WTC11 (cell line): ENCODE results near the gene HES4. TPM values are rescaled to one million over a fixed set of nuclear protein-coding genes. Genes with fewer than 3 reads are reported as not detected.
"Not testable (repeated sequence)": the region's sequence is repeated elsewhere in the genome, so short reads cannot be mapped to it uniquely, and the experiment has no call there.

ENCODE experiments used
- ATAC-seq: fragments of 200-7000 bp; cut with Tn5 transposase; 2 replicates; pipeline ENCODE4 v1.10.0; 2021; ENCODE audit warnings: mild to moderate bottlenecking, moderate library complexity
- CTCF ChIA-PET: fragments of 300-600 bp; sonication (Branson Sonifier 250); formaldehyde crosslinking; loops from one replicate; lab custom pipeline; 2021; ENCODE audit warnings: antibody characterized with exemption; lab: Charles Lee
- POLR2A ChIA-PET: fragments of 350-600 bp; sonication (Branson Sonifier 250); formaldehyde crosslinking; loops from one replicate; lab custom pipeline; 2021; ENCODE audit warnings: antibody characterized with exemption; lab: Charles Lee
- DNase-seq: peaks from one replicate; pipeline ENCODE4 v3.0.0; 2021; ENCODE audit warnings: low spot score
- H3K27ac Mint-ChIP-seq: 2 replicates; pipeline ENCODE4 v1.8.0; 2021; ENCODE audit warnings: mixed read lengths
- H3K27me3 Mint-ChIP-seq: 2 replicates; pipeline ENCODE4 v1.8.0; 2021; ENCODE audit warnings: low read depth, mild to moderate bottlenecking, moderate library complexity, mixed read lengths
- H3K36me3 Mint-ChIP-seq: 2 replicates; pipeline ENCODE4 v1.8.0; 2021; ENCODE audit warnings: mixed read lengths
- H3K4me1 Mint-ChIP-seq: 2 replicates; pipeline ENCODE4 v1.8.0; 2022; ENCODE audit warnings: mixed read lengths
- H3K4me3 Mint-ChIP-seq: 2 replicates; pipeline ENCODE4 v1.8.0; 2021; ENCODE audit warnings: mild to moderate bottlenecking, moderate library complexity, mixed read lengths
- H3K9me3 Mint-ChIP-seq: 2 replicates; pipeline ENCODE4 v1.8.0; 2021; ENCODE audit warnings: mixed read lengths
- CREB1 ChIP-seq: sonication (generic); formaldehyde crosslinking; IDR thresholded peaks from 2 replicates; pipeline ENCODE4 v1.8.0; 2023; ENCODE audit warnings: mild to moderate bottlenecking, missing genetic modification reagents
- FOXJ3 ChIP-seq: sonication (generic); formaldehyde crosslinking; IDR thresholded peaks from 2 replicates; pipeline ENCODE4 v1.9.0; 2021; ENCODE audit warnings: missing genetic modification reagents, mild to moderate bottlenecking, borderline replicate concordance
- FOXK1 ChIP-seq: sonication (generic); formaldehyde crosslinking; IDR thresholded peaks from 2 replicates; pipeline ENCODE4 v1.8.0; 2022; ENCODE audit warnings: mild to moderate bottlenecking, moderate library complexity, missing genetic modification reagents
- GTF2I ChIP-seq: fragments of 250-450 bp; sonication (Bioruptor Pico); conservative IDR thresholded peaks from 2 replicates; pipeline ENCODE4 v1.4.0; 2021; ENCODE audit warnings: mild to moderate bottlenecking
- KAT7 ChIP-seq: sonication (generic); formaldehyde crosslinking; IDR thresholded peaks from 2 replicates; pipeline ENCODE4 v1.8.1; 2023; ENCODE audit warnings: missing genetic modification reagents, mild to moderate bottlenecking, borderline replicate concordance
- MXD4 ChIP-seq: fragments of 250-450 bp; sonication (Bioruptor Pico); IDR thresholded peaks from 2 replicates; pipeline ENCODE4 v1.8.0; 2021; ENCODE audit warnings: mild to moderate bottlenecking, moderate library complexity, borderline replicate concordance
- SMAD4 ChIP-seq: sonication (generic); formaldehyde crosslinking; IDR thresholded peaks from 2 replicates; pipeline ENCODE4 v1.8.0; 2022; ENCODE audit warnings: mild to moderate bottlenecking, missing genetic modification reagents
- SP1 ChIP-seq: sonication (generic); formaldehyde crosslinking; conservative IDR thresholded peaks from 2 replicates; pipeline ENCODE4 v1.8.1; 2022; ENCODE audit warnings: missing genetic modification reagents
- TP53 ChIP-seq: sonication (generic); formaldehyde crosslinking; IDR thresholded peaks from 2 replicates; pipeline ENCODE4 v1.8.1; 2023; ENCODE audit warnings: mild to moderate bottlenecking, missing genetic modification reagents
- ZNF121 ChIP-seq: sonication (generic); formaldehyde crosslinking; IDR thresholded peaks from 2 replicates; pipeline ENCODE4 v1.8.0; 2023; ENCODE audit warnings: missing genetic modification reagents
- ZNF423 ChIP-seq: fragments of 250-450 bp; sonication (Bioruptor Pico); IDR thresholded peaks from 2 replicates; pipeline ENCODE4 v2.1.2; 2022; ENCODE audit warnings: mild to moderate bottlenecking, moderate library complexity
- total RNA-seq: library from RNA; stranded (reverse); gene quantifications from 3 replicates; pipeline ENCODE4 v1.2.3, GENCODE V29; 2021
- TF ChIP-seq, protein P1 (sequence below): sonication (generic); formaldehyde crosslinking; IDR thresholded peaks from 2 replicates; pipeline ENCODE4 v1.8.1; 2023; ENCODE audit warnings: mild to moderate bottlenecking, missing genetic modification reagents, moderate library complexity
- TF ChIP-seq, protein P2 (sequence below): sonication (generic); formaldehyde crosslinking; IDR thresholded peaks from 2 replicates; pipeline ENCODE4 v1.8.0; 2022; ENCODE audit warnings: mild to moderate bottlenecking, missing genetic modification reagents
- TF ChIP-seq, protein P3 (sequence below): sonication (generic); formaldehyde crosslinking; IDR thresholded peaks from 2 replicates; pipeline ENCODE4 v1.8.1; 2023; ENCODE audit warnings: mild to moderate bottlenecking, missing genetic modification reagents
- TF ChIP-seq, protein P4 (sequence below): sonication (generic); formaldehyde crosslinking; IDR thresholded peaks from 2 replicates; pipeline ENCODE4 v1.8.1; 2022; ENCODE audit warnings: low read depth, missing genetic modification reagents, borderline replicate concordance
- TF ChIP-seq, protein P5 (sequence below): fragments of 250-450 bp; sonication (Bioruptor Pico); IDR thresholded peaks from 2 replicates; pipeline ENCODE4 v1.9.0; 2021; ENCODE audit warnings: mild to moderate bottlenecking
- TF ChIP-seq, protein P6 (sequence below): fragments of 250-450 bp; sonication (Bioruptor Pico); IDR thresholded peaks from 2 replicates; pipeline ENCODE4 v1.9.0; 2021; ENCODE audit warnings: mild to moderate bottlenecking, borderline replicate concordance

Gene HES4
- total RNA-seq, 1 experiment from 2014 or later, result 4.5 TPM

DNA sequence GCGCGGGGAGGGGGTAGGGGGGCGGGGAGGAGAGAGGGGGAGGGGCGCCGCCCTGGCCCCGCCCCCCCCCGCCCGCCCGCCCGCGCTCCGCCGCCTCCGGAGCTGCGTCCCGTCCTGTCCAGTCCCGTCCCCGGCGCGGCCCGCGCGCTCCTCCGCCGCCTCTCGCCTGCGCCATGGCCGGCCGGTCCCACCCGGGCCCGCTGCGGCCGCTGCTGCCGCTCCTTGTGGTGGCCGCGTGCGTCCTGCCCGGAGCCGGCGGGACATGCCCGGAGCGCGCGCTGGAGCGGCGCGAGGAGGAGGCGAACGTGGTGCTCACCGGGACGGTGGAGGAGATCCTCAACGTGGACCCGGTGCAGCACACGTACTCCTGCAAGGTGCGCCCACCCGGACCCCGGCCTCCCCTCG lies 20.1 kb upstream of the HES4 start, which contains the start of gene AGRN (continued):
- TF ChIP-seq, protein P1, sequence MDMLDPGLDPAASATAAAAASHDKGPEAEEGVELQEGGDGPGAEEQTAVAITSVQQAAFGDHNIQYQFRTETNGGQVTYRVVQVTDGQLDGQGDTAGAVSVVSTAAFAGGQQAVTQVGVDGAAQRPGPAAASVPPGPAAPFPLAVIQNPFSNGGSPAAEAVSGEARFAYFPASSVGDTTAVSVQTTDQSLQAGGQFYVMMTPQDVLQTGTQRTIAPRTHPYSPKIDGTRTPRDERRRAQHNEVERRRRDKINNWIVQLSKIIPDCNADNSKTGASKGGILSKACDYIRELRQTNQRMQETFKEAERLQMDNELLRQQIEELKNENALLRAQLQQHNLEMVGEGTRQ (CRISPR knock-in tag), result no peak
- TF ChIP-seq FOXK1 (0 out of 2 replicates have a peak, but pooled peaks have one; percentile 18), SMAD4 (no peak), KAT7 (CRISPR knock-in tag) (0 out of 2 replicates have a peak, but pooled peaks have one; percentile 44), FOXJ3 (CRISPR knock-in tag) (no peak), MXD4 (CRISPR knock-in tag) (no peak)
- TF ChIP-seq, protein P2, sequence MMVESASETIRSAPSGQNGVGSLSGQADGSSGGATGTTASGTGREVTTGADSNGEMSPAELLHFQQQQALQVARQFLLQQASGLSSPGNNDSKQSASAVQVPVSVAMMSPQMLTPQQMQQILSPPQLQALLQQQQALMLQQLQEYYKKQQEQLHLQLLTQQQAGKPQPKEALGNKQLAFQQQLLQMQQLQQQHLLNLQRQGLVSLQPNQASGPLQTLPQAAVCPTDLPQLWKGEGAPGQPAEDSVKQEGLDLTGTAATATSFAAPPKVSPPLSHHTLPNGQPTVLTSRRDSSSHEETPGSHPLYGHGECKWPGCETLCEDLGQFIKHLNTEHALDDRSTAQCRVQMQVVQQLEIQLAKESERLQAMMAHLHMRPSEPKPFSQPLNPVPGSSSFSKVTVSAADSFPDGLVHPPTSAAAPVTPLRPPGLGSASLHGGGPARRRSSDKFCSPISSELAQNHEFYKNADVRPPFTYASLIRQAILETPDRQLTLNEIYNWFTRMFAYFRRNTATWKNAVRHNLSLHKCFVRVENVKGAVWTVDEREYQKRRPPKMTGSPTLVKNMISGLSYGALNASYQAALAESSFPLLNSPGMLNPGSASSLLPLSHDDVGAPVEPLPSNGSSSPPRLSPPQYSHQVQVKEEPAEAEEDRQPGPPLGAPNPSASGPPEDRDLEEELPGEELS (CRISPR knock-in tag), result 0 out of 2 replicates have a peak, but pooled peaks have one; percentile 43
- TF ChIP-seq, protein P3, sequence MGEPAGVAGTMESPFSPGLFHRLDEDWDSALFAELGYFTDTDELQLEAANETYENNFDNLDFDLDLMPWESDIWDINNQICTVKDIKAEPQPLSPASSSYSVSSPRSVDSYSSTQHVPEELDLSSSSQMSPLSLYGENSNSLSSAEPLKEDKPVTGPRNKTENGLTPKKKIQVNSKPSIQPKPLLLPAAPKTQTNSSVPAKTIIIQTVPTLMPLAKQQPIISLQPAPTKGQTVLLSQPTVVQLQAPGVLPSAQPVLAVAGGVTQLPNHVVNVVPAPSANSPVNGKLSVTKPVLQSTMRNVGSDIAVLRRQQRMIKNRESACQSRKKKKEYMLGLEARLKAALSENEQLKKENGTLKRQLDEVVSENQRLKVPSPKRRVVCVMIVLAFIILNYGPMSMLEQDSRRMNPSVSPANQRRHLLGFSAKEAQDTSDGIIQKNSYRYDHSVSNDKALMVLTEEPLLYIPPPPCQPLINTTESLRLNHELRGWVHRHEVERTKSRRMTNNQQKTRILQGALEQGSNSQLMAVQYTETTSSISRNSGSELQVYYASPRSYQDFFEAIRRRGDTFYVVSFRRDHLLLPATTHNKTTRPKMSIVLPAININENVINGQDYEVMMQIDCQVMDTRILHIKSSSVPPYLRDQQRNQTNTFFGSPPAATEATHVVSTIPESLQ, result no peak

DNA sequence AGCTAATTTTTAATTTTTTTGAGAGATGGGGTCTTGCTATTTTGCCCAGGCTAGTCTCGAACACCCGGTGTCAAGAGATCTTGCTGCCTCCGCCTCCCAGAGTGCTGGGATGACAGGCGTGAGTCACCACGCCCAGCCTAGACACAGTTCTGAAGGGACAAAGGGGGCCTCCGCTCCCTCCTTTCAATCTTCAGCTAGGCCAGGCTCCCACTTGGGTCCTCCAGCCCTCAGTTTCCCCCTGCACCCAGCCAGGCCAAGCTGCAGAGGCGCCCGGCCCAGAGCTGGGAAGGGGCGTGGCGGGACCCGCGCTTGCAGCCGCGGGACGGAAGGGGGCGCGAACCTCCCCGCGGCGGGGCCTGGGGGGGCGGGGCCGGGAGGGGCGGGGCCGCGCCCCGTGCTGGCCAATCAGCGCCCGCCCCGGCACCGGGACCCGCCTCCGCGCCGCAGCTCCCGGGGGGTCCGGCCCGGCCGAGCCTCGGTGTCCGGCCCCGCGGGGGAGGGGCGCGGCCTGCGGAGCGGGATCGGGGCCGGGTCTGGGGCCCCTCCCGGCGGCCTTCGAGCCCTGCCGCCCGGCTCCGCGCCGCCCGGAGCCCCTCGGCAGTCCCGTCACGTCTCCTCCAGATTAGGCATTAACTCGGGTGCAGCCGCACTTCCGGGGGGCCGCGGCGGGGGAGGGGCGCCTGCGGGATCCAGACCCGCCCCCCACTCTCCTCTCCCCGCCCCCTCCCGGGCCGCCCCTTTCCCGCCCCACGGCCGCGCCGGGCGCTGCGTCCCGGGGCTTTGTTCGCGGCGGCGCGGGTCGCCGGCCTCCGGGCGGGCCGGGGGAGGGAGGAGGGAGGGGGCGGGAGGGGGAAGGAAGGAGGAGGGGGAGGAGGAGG lies 19.5 kb upstream of the HES4 start:
- POLR2A ChIA-PET, result interaction anchor here (1.1 to 1.4 kb wide), 3 partner anchors 13 to 21 kb away, joined by 3 to 11 read pairs (median 9); partner anchors contain the start of gene HES4
- TF ChIP-seq, protein P4, sequence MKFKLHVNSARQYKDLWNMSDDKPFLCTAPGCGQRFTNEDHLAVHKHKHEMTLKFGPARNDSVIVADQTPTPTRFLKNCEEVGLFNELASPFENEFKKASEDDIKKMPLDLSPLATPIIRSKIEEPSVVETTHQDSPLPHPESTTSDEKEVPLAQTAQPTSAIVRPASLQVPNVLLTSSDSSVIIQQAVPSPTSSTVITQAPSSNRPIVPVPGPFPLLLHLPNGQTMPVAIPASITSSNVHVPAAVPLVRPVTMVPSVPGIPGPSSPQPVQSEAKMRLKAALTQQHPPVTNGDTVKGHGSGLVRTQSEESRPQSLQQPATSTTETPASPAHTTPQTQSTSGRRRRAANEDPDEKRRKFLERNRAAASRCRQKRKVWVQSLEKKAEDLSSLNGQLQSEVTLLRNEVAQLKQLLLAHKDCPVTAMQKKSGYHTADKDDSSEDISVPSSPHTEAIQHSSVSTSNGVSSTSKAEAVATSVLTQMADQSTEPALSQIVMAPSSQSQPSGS, result no peak
- peak; percentile 93 for TF ChIP-seq GTF2I
- TF ChIP-seq CREB1 (CRISPR knock-in tag), result no peak
- peak; percentile 41; the same call in 1 of the 2 replicates for TF ChIP-seq SP1
- TF ChIP-seq ZNF121 (CRISPR knock-in tag), result peak; percentile 98
- TF ChIP-seq, protein P5, sequence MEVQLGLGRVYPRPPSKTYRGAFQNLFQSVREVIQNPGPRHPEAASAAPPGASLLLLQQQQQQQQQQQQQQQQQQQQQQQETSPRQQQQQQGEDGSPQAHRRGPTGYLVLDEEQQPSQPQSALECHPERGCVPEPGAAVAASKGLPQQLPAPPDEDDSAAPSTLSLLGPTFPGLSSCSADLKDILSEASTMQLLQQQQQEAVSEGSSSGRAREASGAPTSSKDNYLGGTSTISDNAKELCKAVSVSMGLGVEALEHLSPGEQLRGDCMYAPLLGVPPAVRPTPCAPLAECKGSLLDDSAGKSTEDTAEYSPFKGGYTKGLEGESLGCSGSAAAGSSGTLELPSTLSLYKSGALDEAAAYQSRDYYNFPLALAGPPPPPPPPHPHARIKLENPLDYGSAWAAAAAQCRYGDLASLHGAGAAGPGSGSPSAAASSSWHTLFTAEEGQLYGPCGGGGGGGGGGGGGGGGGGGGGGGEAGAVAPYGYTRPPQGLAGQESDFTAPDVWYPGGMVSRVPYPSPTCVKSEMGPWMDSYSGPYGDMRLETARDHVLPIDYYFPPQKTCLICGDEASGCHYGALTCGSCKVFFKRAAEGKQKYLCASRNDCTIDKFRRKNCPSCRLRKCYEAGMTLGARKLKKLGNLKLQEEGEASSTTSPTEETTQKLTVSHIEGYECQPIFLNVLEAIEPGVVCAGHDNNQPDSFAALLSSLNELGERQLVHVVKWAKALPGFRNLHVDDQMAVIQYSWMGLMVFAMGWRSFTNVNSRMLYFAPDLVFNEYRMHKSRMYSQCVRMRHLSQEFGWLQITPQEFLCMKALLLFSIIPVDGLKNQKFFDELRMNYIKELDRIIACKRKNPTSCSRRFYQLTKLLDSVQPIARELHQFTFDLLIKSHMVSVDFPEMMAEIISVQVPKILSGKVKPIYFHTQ, result no peak
- TF ChIP-seq ZNF423, result 0 out of 2 replicates have a peak, but pooled peaks have one; percentile 55
- no peak for TF ChIP-seq TP53 (CRISPR knock-in tag)
- TF ChIP-seq, protein P6, sequence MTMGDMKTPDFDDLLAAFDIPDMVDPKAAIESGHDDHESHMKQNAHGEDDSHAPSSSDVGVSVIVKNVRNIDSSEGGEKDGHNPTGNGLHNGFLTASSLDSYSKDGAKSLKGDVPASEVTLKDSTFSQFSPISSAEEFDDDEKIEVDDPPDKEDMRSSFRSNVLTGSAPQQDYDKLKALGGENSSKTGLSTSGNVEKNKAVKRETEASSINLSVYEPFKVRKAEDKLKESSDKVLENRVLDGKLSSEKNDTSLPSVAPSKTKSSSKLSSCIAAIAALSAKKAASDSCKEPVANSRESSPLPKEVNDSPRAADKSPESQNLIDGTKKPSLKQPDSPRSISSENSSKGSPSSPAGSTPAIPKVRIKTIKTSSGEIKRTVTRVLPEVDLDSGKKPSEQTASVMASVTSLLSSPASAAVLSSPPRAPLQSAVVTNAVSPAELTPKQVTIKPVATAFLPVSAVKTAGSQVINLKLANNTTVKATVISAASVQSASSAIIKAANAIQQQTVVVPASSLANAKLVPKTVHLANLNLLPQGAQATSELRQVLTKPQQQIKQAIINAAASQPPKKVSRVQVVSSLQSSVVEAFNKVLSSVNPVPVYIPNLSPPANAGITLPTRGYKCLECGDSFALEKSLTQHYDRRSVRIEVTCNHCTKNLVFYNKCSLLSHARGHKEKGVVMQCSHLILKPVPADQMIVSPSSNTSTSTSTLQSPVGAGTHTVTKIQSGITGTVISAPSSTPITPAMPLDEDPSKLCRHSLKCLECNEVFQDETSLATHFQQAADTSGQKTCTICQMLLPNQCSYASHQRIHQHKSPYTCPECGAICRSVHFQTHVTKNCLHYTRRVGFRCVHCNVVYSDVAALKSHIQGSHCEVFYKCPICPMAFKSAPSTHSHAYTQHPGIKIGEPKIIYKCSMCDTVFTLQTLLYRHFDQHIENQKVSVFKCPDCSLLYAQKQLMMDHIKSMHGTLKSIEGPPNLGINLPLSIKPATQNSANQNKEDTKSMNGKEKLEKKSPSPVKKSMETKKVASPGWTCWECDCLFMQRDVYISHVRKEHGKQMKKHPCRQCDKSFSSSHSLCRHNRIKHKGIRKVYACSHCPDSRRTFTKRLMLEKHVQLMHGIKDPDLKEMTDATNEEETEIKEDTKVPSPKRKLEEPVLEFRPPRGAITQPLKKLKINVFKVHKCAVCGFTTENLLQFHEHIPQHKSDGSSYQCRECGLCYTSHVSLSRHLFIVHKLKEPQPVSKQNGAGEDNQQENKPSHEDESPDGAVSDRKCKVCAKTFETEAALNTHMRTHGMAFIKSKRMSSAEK, result peak; percentile 68; the same call in 1 of the 2 replicates
- DNase-seq (peak; percentile 78), ATAC-seq (peak; percentile 79)
- Mint-ChIP-seq H3K9me3 (0 out of 2 replicates have a peak, but pooled peaks cover 4% of the 10 kb centered on the region), H3K36me3 (no peaks in the 10 kb centered on the region), H3K4me1 (peaks cover 37% of the 10 kb centered on the region), H3K4me3 (peak overlapping the region; percentile 34), H3K27ac (no peak overlapping the region), H3K27me3 (peaks cover 17% of the 10 kb centered on the region)
- CTCF ChIA-PET, result interaction anchor here (0.7 to 5.8 kb wide), 13 partner anchors 12 to 273 kb away, joined by 3 to 47 read pairs (median 7); no protein-coding TSS in a partner anchor

DNA sequence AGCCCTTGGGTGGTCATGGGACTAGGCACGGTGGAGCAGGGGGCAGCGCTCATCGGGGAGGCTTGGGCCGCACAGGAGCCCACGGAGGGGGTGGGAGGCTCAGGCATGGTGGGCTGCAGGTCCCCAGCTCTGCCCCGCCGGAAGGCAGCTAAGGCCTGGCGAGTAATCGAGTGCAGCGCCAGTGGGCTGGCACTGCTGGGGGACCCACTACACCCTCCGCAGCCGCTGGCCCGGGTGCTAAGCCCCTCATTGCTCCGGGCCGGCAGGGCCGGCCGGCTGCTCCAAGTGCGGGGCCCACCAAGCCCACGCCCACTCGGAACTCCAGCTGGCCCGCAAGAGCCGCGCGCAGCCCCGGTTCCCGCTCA lies 18.4 kb upstream of the HES4 start:
- DNase-seq, H3K36me3 Mint-ChIP-seq, POLR2A ChIA-PET, H3K27ac Mint-ChIP-seq, H3K9me3 Mint-ChIP-seq, ATAC-seq, H3K4me3 Mint-ChIP-seq: not testable (repeated sequence)
- CTCF ChIA-PET, result interaction anchor here (0.9 to 5.8 kb wide), 8 partner anchors 13 to 45 kb away, joined by 3 to 47 read pairs (median 6); no protein-coding TSS in a partner anchor
- Mint-ChIP-seq H3K4me1 (peaks cover 41% of the 10 kb centered on the region), H3K27me3 (peaks cover 25% of the 10 kb centered on the region)
